DOHH2 (cell line): ENCODE measurements around the gene POLA2.

ENCODE experiments used
- CTCF ChIP-seq: fragments of 200-600 bp; sonication (generic); IDR thresholded peaks from one replicate; pipeline ENCODE4 v1.5.1; 2014; ENCODE audit warnings: antibody characterized with exemption, mild to moderate bottlenecking, low read depth, low read length; ENCODE audit not compliant: poor library complexity, severe bottlenecking
- EZH2phosphoT487 ChIP-seq: fragments of 200-600 bp; sonication (generic); IDR thresholded peaks from 2 replicates; pipeline ENCODE4 v1.6.1; 2017; ENCODE audit warnings: borderline replicate concordance, mild to moderate bottlenecking, antibody characterized with exemption, low read length, moderate library complexity, mixed read lengths

- TF ChIP-seq CTCF: no peak
- TF ChIP-seq EZH2phosphoT487: no peak
Measured at GRCh38 chr11:65227879-65228278, 33.9 kb upstream of the POLA2 start.
